Measurements from ENCODE around the gene BDKRB2. TPM values are rescaled to one million over a fixed set of nuclear protein-coding genes. Genes with fewer than 3 reads are reported as not detected.

Gene BDKRB2
- total RNA-seq, 1 donor from 2014 or later, result 3.2 TPM

DNA sequence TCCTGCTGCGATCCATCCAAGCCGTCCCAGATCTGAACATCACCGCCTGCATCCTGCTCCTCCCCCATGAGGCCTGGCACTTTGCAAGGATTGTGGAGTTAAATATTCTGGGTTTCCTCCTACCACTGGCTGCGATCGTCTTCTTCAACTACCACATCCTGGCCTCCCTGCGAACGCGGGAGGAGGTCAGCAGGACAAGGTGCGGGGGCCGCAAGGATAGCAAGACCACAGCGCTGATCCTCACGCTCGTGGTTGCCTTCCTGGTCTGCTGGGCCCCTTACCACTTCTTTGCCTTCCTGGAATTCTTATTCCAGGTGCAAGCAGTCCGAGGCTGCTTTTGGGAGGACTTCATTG, 59.5 kb downstream of the BDKRB2 start:
- Histone ChIP-seq H3K36me3 (ENCODE audit: control insufficient read depth, insufficient read depth, low read length) (no peaks in the 10 kb centered on the region), H3K4me3 (ENCODE audit: low read depth, low read length) (no peak overlapping the region), H3K27me3 (ENCODE audit: control insufficient read depth, insufficient read depth, low read length) (no peaks in the 10 kb centered on the region)
- DNase-seq (ENCODE audit: low read depth) (no peak), FAIRE-seq (no peak)
- TF ChIP-seq, protein P1, sequence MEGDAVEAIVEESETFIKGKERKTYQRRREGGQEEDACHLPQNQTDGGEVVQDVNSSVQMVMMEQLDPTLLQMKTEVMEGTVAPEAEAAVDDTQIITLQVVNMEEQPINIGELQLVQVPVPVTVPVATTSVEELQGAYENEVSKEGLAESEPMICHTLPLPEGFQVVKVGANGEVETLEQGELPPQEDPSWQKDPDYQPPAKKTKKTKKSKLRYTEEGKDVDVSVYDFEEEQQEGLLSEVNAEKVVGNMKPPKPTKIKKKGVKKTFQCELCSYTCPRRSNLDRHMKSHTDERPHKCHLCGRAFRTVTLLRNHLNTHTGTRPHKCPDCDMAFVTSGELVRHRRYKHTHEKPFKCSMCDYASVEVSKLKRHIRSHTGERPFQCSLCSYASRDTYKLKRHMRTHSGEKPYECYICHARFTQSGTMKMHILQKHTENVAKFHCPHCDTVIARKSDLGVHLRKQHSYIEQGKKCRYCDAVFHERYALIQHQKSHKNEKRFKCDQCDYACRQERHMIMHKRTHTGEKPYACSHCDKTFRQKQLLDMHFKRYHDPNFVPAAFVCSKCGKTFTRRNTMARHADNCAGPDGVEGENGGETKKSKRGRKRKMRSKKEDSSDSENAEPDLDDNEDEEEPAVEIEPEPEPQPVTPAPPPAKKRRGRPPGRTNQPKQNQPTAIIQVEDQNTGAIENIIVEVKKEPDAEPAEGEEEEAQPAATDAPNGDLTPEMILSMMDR (IDR thresholded peaks at IDR 0.05; ENCODE audit: insufficient read depth, low read length, severe bottlenecking), result no peak

DNA sequence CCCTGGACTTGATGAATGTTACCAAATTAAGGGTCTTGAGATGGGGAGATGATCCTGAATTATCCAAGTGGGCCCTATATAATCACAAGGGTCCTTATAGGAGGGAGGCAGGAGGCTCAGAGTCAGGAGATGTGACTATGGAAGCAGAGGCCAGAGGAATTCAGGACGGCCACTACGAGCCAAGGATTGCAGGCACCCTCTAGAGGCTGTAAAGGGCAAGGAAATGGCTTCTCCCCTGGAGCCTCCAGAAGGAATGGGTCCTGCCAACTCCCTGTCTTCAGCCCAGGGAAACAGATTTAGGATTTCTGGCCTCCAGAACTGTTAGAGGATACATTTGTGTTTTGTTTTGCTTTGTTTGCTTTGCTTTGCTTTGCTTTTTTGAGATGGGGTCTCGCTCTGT, 60.2 kb downstream of the BDKRB2 start:
- Histone ChIP-seq H3K27me3 (ENCODE audit: control insufficient read depth, insufficient read depth, low read length) (no peaks in the 10 kb centered on the region), H3K36me3 (ENCODE audit: control insufficient read depth, insufficient read depth, low read length) (no peaks in the 10 kb centered on the region), H3K4me3 (ENCODE audit: low read depth, low read length) (no peak overlapping the region)
- TF ChIP-seq, protein P1 (IDR thresholded peaks at IDR 0.05; ENCODE audit: insufficient read depth, low read length, severe bottlenecking), result peak; percentile 33
- FAIRE-seq (no peak), DNase-seq (ENCODE audit: low read depth) (no peak)

DNA sequence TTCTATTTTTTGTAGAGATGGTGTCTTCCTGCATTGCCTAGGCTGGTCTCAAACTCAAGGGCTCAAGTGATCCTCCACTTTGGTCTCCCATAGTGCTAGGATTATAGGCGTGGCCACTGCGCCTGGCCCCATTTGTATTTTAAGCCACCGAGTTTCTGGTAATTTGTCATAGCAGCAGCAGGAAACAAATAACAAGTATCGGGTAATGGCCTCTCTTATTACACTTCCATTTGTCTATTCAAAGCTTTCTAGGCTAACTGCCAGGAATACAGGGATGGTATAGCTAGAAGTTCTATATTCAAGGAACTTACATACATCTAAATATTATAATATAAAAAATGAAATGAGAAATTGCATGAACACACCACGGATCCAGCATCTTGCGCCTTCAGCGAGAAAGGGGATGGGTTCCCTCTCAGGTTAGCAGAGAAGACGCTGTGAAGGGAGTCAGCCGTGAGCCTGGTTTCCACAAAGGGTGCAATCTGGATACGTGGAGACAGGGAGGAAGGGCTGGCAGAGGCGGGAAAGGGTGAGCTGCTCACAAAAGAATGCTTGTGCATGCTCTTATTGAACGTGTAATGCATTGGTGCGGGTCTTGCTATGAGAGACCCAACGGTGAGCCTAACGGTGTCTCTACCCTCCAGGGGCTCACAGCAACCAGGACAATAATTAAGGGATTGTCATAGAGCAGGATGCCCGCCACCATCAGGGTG, 60.9 kb downstream of the BDKRB2 start:
- Histone ChIP-seq H3K4me3 (ENCODE audit: low read depth, low read length) (no peak overlapping the region), H3K27me3 (ENCODE audit: control insufficient read depth, insufficient read depth, low read length) (no peaks in the 10 kb centered on the region), H3K36me3 (ENCODE audit: control insufficient read depth, insufficient read depth, low read length) (no peaks in the 10 kb centered on the region)
- FAIRE-seq (no peak), DNase-seq (ENCODE audit: low read depth) (peak; percentile 36)
- TF ChIP-seq, protein P1 (IDR thresholded peaks at IDR 0.05; ENCODE audit: insufficient read depth, low read length, severe bottlenecking), result no peak

DNA sequence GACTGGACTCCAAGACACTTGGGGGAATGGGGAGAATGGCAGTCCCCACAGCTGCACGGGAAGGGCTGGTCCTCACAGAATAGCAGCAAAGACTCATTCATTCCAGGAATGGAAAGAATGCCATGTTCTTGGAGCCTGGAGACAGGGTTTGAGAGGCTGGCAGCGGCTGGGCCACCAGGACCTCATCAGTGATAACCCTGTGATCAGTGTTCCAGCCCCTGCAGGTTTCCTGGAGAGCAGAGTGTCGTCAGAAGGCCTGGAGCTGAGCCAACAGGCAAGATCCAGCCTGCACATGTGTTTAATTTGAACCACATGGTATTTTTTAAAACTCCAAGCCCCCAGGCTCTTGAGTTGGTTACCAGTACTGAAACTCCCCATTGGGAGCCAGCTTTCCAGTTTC, 62.7 kb downstream of the BDKRB2 start:
- H3K27me3 ChIP-seq (ENCODE audit: control insufficient read depth, insufficient read depth, low read length), result no peaks in the 10 kb centered on the region
- TF ChIP-seq, protein P1 (IDR thresholded peaks at IDR 0.05; ENCODE audit: insufficient read depth, low read length, severe bottlenecking), result no peak
- DNase-seq (ENCODE audit: low read depth), result peak; percentile 95
- H3K36me3 ChIP-seq (ENCODE audit: control insufficient read depth, insufficient read depth, low read length), result no peaks in the 10 kb centered on the region
- FAIRE-seq, result peak; percentile 40
- H3K4me3 ChIP-seq (ENCODE audit: low read depth, low read length), result no peak overlapping the region

DNA sequence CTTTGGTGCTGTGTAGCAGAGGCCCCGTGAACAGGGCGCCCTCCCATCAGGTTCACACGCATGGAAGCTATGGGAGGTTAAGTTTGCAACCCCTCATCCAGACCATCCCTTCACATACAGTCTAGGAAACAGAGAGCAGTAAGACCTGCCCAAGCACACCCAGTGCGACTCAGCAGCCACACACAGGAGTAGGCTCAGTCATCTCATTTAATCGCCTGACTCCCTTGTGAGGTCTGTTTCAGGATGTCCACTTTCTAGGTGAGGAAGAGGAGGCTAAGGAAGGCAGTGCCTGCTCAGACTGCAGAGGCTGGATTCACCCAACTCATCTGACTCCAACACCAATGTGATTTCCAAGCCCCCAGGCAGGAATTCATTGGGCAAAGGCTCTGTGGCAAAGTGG, 63.3 kb downstream of the BDKRB2 start:
- Histone ChIP-seq H3K27me3 (ENCODE audit: control insufficient read depth, insufficient read depth, low read length) (no peaks in the 10 kb centered on the region), H3K4me3 (ENCODE audit: low read depth, low read length) (no peak overlapping the region), H3K36me3 (ENCODE audit: control insufficient read depth, insufficient read depth, low read length) (no peaks in the 10 kb centered on the region)
- FAIRE-seq (no peak), DNase-seq (ENCODE audit: low read depth) (peak; percentile 70)
- TF ChIP-seq, protein P1 (IDR thresholded peaks at IDR 0.05; ENCODE audit: insufficient read depth, low read length, severe bottlenecking), result no peak
